ENCODE data around the gene TBXAS1.

TBXAS1 gene

DNA sequence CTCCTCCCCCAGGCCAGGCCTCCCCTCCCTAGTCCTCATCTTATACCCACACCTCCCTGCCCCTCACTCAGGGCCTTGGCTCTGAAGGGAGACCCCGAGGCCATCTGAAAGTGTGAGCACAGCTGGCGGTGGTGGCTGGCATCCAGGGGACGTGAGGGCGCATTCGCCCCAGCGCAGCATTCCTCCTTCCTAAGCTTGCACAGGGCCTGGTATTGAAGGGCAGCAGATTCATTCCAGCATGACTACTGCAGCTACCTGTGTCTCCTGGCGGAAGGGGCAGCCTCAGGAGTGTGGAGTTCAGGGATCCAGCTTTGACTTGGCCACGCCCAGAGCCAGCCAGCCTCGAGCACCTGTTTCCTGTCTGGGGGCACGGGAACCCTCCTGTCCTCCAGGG is 161.1 kb downstream of the TBXAS1 start:
- no peak for TF ChIP-seq ZFX (IDR thresholded peaks at IDR 0.05; ENCODE audit: borderline replicate concordance)
- TF ChIP-seq, protein P1, sequence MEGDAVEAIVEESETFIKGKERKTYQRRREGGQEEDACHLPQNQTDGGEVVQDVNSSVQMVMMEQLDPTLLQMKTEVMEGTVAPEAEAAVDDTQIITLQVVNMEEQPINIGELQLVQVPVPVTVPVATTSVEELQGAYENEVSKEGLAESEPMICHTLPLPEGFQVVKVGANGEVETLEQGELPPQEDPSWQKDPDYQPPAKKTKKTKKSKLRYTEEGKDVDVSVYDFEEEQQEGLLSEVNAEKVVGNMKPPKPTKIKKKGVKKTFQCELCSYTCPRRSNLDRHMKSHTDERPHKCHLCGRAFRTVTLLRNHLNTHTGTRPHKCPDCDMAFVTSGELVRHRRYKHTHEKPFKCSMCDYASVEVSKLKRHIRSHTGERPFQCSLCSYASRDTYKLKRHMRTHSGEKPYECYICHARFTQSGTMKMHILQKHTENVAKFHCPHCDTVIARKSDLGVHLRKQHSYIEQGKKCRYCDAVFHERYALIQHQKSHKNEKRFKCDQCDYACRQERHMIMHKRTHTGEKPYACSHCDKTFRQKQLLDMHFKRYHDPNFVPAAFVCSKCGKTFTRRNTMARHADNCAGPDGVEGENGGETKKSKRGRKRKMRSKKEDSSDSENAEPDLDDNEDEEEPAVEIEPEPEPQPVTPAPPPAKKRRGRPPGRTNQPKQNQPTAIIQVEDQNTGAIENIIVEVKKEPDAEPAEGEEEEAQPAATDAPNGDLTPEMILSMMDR (IDR thresholded peaks at IDR 0.05), result no peak
- no peak overlapping the region for H3K27ac ChIP-seq

DNA sequence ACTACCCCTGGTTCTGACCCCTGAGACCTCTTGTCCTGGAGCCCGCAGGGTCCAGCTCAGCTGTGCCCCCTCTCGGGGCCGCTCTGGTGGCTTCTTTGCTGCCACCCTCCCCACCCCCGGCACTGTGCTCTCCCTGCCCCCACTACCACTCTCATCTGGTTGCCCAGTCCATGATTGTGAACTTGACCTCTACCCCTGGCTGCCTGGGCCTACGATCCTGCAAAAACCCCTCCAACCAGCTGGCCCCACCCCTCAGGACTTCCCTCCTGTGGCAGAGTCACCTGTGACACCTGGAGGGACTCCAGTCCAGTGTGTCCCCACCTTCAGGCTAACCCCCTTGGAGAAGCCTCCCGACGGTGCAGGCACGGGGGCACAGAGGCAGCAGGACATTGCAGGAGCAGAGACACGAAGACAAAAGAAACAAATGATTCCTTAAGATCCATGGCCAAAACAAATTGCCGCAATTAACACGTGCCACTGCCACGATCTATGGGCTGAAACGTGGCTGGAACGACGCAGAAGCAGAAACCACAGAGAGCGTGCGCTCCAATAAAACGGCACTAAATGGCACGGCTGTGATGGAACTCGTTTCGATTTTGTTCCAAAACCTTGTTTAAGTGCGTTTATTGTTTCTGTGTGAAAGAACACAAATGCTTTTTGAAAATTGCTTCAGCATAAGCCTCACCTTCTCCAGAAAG is 161.7 kb downstream of the TBXAS1 start:
- no peak for TF ChIP-seq ZFX (IDR thresholded peaks at IDR 0.05; ENCODE audit: borderline replicate concordance)
- TF ChIP-seq, protein P1 (IDR thresholded peaks at IDR 0.05), result no peak
- H3K27ac ChIP-seq, result no peak overlapping the region

GRCh38 chr7:139991269-139991666 is 162.2 kb downstream of the TBXAS1 start:
- H3K27ac ChIP-seq, result no peak overlapping the region
- TF ChIP-seq, protein P1 (IDR thresholded peaks at IDR 0.05), result no peak
- TF ChIP-seq ZFX (IDR thresholded peaks at IDR 0.05; ENCODE audit: borderline replicate concordance), result no peak

DNA sequence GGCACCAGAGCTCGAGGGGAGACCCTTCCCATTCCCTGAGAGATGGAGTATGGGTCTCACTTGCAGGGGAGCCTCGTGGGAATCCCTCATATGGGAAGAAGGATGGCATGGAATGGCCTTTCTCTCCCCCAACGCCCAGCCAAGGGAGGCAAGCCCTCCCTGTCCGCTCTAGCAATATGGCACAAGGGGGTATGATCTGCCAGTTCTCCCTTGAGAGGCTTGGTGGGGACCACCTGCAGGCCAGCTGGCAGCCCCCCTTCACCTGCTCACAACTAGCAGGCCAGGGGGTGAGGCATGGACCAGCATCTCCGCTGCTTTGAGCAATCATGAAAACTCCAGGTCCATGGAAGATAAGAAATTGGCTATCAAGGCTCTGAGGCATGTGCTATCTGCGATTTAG is 162.8 kb downstream of the TBXAS1 start:
- no peak overlapping the region for H3K27ac ChIP-seq
- no peak for TF ChIP-seq ZFX (IDR thresholded peaks at IDR 0.05; ENCODE audit: borderline replicate concordance)

- no peak overlapping the region for H3K27ac ChIP-seq
- no peak for TF ChIP-seq ZFX (IDR thresholded peaks at IDR 0.05; ENCODE audit: borderline replicate concordance)
- TF ChIP-seq, protein P1 (IDR thresholded peaks at IDR 0.05), result no peak
Observed at GRCh38 chr7:139992353-139993044, 163.4 kb downstream of the TBXAS1 start.

GRCh38 chr7:139993169-139993568 is 164.1 kb downstream of the TBXAS1 start:
- H3K27ac ChIP-seq, result no peak overlapping the region

DNA sequence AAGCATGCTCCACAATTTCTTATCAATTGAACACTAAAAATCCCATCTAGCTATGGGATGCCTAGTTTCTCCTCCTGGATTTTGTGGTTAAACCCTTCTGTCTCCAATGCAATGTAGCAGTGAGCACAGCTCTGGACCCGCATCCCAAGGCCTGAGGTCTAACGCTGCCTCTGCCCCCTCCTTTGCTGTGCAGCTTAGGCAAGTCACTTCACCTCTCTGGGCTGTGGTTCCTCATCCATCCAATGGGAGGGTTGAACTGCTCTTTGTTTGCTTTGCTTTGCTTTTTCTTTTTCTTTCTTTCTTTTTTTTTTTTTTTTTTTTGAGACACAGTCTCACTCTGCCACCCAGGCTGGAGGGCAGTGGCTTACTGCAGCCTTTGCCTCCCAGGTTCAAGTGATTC is 164.5 kb downstream of the TBXAS1 start:
- no peak overlapping the region for H3K27ac ChIP-seq
- no peak for TF ChIP-seq ZFX (IDR thresholded peaks at IDR 0.05; ENCODE audit: borderline replicate concordance)
- TF ChIP-seq, protein P1 (IDR thresholded peaks at IDR 0.05), result no peak

More at GRCh38 chr7:139993169-139993568, 164.1 kb downstream of the TBXAS1 start:
- TF ChIP-seq, protein P1 (IDR thresholded peaks at IDR 0.05), result no peak
- TF ChIP-seq ZFX (IDR thresholded peaks at IDR 0.05; ENCODE audit: borderline replicate concordance), result no peak

Measured in 22Rv1 (cell line).